ENCODE results near the gene JPT2. TPM values are rescaled to one million over a fixed set of nuclear protein-coding genes. Genes with fewer than 3 reads are reported as not detected.

JPT2 gene
- total RNA-seq, 2 donors from 2014 or later: 15.5 to 24.4 TPM

DNA sequence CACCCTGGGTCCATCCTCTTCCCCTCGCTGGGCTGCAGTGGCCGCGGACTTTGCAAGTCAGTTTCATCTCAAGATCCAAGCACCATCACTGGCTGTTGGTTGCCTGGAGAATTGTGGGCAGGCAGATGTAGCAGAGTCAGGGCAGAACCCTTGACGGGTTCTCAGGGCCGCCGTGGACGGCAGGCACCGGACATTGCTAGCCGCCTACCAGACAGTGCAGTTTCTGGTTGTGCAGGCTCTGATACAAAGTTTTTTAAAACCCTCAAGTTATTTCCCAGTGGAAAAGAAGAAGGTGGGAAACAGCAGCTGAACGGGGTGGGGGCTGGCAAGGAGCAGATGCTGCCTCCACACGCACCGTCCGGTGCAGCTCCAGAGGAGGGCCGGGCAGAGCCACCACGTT lies 31.3 kb downstream of the JPT2 start:
- Histone ChIP-seq H3K9me3 (no peaks in the 10 kb centered on the region), H3K27ac (no peak overlapping the region), H3K4me1 (peaks cover 30% of the 10 kb centered on the region), H3K4me3 (no peak overlapping the region), H3K36me3 (replicated peaks in 1 of 2; ENCODE audit: insufficient read depth in 1 of 2, low read depth in 2 of 2) (no peaks in the 10 kb centered on the region), H3K27me3 (no peaks in the 10 kb centered on the region)
- intact Hi-C loops (cut with DNase I): no loop called here
- WGBS, 2 donors: 82 to 85% methylated on average over 12 to 15 of the region's 15 CpGs
- no peak for DNase-seq
- ATAC-seq: no peak
- TF ChIP-seq, protein P1, sequence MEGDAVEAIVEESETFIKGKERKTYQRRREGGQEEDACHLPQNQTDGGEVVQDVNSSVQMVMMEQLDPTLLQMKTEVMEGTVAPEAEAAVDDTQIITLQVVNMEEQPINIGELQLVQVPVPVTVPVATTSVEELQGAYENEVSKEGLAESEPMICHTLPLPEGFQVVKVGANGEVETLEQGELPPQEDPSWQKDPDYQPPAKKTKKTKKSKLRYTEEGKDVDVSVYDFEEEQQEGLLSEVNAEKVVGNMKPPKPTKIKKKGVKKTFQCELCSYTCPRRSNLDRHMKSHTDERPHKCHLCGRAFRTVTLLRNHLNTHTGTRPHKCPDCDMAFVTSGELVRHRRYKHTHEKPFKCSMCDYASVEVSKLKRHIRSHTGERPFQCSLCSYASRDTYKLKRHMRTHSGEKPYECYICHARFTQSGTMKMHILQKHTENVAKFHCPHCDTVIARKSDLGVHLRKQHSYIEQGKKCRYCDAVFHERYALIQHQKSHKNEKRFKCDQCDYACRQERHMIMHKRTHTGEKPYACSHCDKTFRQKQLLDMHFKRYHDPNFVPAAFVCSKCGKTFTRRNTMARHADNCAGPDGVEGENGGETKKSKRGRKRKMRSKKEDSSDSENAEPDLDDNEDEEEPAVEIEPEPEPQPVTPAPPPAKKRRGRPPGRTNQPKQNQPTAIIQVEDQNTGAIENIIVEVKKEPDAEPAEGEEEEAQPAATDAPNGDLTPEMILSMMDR (IDR thresholded peaks at IDR 0.05): no peak
- no peak for TF ChIP-seq POLR2A (IDR thresholded peaks at IDR 0.05)

DNA sequence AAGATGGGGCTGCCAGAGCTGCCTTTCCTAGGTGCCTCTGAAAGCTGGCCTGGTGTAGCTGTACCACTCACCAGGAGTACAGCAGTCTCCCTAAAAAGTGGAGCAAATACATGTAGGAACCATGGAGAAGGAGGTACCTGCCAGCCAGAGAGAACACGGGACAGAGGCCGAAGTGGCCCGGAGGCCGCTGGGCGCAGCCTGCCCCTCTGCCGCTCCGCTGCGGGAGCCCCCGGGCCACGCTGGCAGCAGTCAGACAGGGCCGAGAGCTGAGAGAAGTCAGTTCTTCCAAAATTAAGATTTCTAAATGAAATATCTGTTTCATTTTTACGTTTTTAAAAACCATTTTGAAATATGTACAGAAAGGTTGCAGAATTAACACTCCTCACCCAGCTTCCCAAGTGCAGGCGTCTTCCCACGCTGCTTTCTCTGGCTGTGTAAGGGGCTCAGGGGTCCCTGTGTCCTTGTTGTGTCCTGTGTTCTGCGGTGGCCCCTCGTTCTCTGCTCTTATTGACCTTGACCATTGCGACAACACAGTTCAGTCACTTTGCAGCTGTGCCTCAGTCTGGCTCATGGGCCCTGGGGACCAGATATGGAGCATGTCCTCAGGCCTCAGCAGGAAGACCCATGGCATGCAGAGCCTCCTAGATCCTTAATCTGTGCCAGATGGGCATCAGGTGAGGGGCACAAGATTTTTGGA lies 32.9 kb downstream of the JPT2 start:
- Histone ChIP-seq H3K36me3 (replicated peaks in 1 of 2; ENCODE audit: insufficient read depth in 1 of 2, low read depth in 2 of 2) (no peaks in the 10 kb centered on the region), H3K27me3 (no peaks in the 10 kb centered on the region), H3K9me3 (no peaks in the 10 kb centered on the region), H3K4me3 (no peak overlapping the region), H3K27ac (no peak overlapping the region), H3K4me1 (peaks cover 30% of the 10 kb centered on the region)
- 80 to 83% methylated on average over 17 of the region's 17 CpGs for WGBS, 2 donors
- intact Hi-C loops (cut with DNase I): no loop called here
- ATAC-seq (no peak), DNase-seq (no peak)
- TF ChIP-seq POLR2A (IDR thresholded peaks at IDR 0.05): no peak
- TF ChIP-seq, protein P1 (IDR thresholded peaks at IDR 0.05): no peak

DNA sequence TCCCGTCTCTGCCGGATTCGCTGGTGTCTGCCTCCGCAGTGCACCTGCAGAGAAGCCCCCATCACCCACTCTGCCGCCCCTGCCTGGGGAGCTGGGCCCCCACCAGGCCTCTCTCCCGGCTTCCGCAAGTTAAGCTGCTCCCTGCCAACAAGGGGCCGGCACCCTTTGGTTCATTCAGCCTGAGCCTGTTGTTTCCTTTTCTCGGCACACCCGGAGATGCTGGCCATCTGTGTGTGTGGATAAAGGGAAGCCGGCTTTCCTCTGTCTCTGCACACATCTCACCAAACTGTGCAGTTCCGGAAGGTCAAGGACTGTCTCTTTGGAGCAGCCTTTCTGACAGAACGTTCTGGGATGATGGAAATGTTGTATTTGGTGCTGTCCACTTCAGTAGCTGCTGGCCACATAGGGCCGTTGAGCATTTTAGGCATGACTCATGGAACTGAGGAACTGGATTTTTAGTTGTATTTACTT lies 34.7 kb downstream of the JPT2 start:
- ATAC-seq (no peak), DNase-seq (no peak)
- H3K4me1 ChIP-seq: peaks cover 21% of the 10 kb centered on the region
- intact Hi-C loops (cut with DNase I): no loop called here
- no peak overlapping the region for H3K4me3 ChIP-seq
- TF ChIP-seq POLR2A (IDR thresholded peaks at IDR 0.05): no peak
- TF ChIP-seq, protein P1 (IDR thresholded peaks at IDR 0.05): no peak
- 82 to 83% methylated on average over 12 to 14 of the region's 14 CpGs for WGBS, 2 donors
- H3K36me3 ChIP-seq (replicated peaks in 1 of 2; ENCODE audit: insufficient read depth in 1 of 2, low read depth in 2 of 2): no peaks in the 10 kb centered on the region
- H3K27ac ChIP-seq: no peak overlapping the region
- no peaks in the 10 kb centered on the region for H3K27me3 ChIP-seq
- H3K9me3 ChIP-seq: no peaks in the 10 kb centered on the region

DNA sequence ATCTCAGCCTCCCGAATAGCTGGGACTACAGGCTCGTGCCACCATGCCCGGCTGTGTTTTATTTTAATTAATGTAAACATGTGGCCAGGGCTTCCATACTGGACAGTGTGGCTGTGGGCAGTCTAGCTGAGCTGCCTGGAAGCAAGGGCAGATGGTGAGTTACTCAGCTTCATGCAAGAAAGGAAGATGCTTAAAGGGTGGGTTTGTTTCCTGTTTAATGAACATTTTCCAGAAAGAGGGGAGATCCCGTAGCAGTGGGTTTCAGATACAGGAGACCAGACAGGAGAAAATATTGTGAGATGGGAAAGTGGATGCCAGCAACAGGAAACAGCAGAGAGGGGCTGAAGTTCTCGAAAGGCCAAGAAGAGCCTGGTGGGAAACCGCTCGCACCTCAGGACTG lies 35.3 kb downstream of the JPT2 start:
- no peak for TF ChIP-seq POLR2A (IDR thresholded peaks at IDR 0.05)
- TF ChIP-seq, protein P1 (IDR thresholded peaks at IDR 0.05): no peak
- peaks cover 16% of the 10 kb centered on the region for H3K4me1 ChIP-seq
- no peaks in the 10 kb centered on the region for H3K27me3 ChIP-seq
- H3K27ac ChIP-seq: no peak overlapping the region
- no peaks in the 10 kb centered on the region for H3K9me3 ChIP-seq
- intact Hi-C loops (cut with DNase I): no loop called here
- WGBS, 2 donors: 78 to 83% methylated on average over 7 of the region's 7 CpGs
- DNase-seq (no peak), ATAC-seq (no peak)
- H3K4me3 ChIP-seq: no peak overlapping the region
- no peaks in the 10 kb centered on the region for H3K36me3 ChIP-seq (replicated peaks in 1 of 2; ENCODE audit: insufficient read depth in 1 of 2, low read depth in 2 of 2)

DNA sequence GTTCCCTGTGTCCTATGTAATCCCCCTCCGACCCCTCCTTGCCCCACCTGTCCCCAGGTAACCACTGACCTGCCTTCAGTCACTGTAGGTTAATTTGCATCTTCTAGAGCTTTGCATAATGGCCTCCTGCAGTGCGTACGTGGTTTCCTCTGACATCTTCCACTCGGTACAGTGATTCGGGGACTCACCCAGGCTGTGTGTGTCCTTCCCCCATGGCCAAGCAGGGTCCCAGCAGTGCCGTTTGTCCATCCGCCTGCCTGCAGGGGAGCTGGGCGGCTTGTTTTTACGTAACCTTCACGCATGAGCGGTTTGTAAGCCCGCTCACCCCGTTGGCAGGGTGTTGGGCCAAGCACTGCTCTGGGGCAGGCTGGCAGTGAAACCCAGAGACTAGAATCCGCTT lies 35.9 kb downstream of the JPT2 start:
- Histone ChIP-seq H3K4me3 (no peak overlapping the region), H3K27ac (no peak overlapping the region), H3K9me3 (no peaks in the 10 kb centered on the region), H3K27me3 (no peaks in the 10 kb centered on the region), H3K36me3 (replicated peaks in 1 of 2; ENCODE audit: insufficient read depth in 1 of 2, low read depth in 2 of 2) (no peaks in the 10 kb centered on the region), H3K4me1 (peaks cover 10% of the 10 kb centered on the region)
- DNase-seq: no peak
- no peak for ATAC-seq
- intact Hi-C loops (cut with DNase I): no loop called here
- WGBS, 2 donors: 76 to 89% methylated on average over 12 to 14 of the region's 14 CpGs
- TF ChIP-seq, protein P1 (IDR thresholded peaks at IDR 0.05): no peak
- TF ChIP-seq POLR2A (IDR thresholded peaks at IDR 0.05): no peak

All from body of pancreas (tissue), 4 donors.